ENCODE data around the gene GABBR2.

GABBR2 gene

GRCh38 chr9:98569491-98569890, 139.2 kb downstream of the GABBR2 start:
- no peak for DNase-seq (ENCODE audit: low spot score)

DNA sequence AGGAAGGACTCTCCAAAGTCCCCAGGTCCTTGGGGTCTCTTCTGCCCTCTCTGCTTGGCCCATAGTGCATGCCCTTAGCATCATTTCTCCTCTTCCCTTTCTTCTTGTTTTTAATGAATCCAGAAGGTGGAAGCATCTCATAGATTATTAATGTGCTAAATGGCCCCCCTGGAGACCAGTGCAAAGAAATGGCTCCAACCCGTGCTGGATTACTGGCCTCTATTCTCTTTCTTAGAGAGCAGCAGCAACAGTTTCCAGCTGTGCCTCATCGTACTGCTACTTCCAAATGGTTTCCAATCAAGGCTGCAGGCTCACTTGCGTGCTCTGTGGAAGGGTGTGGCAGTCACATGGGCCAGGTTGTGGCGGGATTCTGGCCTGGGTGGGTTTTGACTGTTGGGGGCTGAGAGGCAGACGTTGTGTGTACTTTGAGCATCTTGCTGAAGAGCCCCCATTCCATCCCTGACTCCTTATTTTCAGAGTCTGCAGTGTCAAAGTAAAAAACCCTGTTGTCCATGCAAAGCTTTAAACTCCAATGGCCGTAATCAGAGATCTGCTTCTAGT, 139.7 kb downstream of the GABBR2 start:
- DNase-seq (ENCODE audit: low spot score), result no peak

DNA sequence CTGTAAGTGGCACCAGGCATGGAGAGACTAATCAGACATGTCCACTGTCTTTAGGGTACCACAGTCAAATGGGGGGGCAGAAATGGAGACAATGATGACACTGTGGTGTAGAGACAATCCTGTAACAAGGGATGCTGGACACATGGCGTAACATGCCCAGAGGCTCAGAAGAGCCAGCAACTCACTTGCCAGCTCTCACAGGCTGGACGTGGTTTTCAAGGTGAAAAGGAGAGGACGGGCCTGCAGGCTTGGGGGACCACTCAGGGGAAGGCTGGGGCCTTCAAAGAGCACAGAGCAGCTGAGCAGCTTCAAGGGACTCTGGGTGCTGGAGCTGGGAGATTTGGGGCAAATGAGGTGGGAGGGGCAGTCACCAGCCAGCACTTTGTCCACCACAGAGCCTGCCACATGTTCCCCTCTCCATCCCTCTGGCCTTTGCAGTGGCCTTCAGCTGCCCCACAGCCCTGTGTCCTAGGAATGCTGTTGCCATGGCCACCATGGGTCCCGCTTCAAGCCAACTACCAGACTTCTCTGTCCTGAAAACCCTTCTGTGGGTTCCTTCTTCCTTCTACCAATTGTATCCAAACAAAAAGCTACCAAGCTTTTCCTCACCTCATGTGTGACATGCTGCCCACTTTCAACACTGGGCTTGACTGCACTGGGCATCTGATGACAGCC, 140.4 kb downstream of the GABBR2 start:
- DNase-seq (ENCODE audit: low spot score), result no peak

DNA sequence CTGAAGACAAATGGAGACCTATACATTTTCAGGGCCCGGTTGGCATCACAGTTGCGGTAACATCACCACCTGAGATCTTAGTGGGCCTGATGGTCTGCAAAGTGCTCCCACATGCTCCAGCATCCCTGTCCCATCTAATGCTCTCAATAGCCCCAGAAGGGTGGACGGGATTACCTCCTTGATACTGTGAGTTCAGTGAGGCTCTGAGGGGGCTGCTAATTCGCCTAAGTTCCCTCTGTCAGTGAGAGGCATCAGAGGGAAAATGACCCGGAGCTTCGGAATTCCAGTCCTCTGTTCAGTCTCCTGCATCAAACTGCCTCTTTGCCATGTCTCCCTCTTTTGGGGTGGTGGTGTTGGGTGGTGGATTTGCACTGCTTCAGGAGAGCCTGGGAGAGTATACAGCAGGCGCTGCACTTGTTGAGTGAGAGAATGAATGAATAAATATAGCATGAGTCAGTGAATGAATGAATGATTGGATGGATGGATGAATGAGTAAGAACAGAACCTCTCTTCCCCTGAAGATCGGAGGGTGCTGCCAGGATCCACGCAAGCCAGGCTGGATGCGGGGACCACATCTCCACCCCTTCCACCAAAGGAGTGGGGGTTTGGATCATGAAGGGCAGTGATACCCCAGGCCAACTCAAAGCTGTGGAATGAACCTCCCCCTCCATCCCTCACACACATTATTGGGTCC, 141.0 kb downstream of the GABBR2 start:
- DNase-seq (ENCODE audit: low spot score), result no peak

DNA sequence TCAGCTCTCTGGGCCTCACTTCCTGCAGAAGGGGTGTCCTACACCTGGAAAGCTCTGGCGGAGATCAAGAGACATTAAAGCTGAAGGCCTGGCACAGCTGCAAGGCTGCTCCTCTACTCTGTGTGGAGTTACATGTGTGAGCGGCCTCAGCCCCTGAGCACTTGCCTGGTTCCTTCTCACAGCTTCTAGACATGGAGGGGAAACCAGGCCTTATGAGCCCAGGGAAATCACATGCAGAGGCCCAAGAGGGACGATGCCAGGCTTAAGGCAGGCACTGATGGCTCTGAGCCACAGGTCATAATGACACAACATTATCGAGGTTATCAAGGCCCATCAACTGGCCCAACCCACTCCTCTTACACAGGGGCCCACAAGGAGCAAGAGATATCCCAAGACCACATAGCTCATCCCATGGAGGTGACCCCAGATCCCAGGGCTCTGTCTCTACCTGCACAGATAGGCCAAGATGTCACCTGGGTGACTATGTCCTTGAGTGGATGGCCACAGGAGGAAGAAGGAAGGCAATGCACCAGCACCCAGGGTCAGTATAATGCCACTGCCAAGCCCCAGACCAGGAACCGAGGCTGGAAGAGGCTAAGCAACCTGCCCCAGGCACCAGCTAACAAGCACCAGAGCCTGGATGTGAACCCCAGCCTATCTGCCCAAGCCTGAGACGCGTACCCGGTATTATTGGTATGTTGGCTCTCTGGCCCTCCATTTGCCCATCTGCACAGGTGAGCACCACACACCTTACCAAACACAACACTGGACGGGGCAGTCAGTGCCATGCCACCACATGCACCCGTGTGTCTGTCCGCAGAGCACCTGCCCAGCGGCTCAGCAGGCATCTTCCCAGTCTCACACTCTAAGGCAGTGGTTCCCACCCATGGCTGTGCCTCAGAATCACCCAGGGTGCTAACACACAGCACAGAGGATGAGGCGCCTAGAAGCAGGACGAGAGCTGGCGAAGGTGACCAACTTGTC, 143.3 kb downstream of the GABBR2 start:
- DNase-seq (ENCODE audit: low spot score), result no peak

- DNase-seq (ENCODE audit: low spot score), result no peak
These were observed 144.0 kb downstream of the GABBR2 start for GRCh38 chr9:98564714-98565113.

DNA sequence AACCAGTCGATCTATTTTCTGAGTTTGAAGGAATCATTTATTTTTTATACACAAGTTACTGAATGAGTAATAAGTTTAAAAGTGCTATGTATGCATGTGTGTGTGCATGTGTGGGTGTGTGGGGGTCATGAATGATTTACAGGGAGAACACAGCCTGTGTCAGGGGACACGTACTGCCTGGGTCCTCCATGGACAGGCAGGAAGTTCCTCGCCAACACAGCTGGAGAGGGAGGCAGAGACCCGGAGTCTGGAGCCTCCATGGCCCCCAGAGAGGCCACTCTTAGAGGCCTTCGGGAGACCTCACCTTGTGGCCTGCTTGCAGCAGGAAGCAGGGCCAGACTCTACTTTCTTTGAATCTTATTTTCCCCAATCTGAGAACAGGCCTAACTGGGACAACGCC, 144.7 kb downstream of the GABBR2 start:
- no peak for DNase-seq (ENCODE audit: low spot score)

GRCh38 chr9:98563212-98563907, 145.4 kb downstream of the GABBR2 start:
- DNase-seq (ENCODE audit: low spot score), result no peak

DNA sequence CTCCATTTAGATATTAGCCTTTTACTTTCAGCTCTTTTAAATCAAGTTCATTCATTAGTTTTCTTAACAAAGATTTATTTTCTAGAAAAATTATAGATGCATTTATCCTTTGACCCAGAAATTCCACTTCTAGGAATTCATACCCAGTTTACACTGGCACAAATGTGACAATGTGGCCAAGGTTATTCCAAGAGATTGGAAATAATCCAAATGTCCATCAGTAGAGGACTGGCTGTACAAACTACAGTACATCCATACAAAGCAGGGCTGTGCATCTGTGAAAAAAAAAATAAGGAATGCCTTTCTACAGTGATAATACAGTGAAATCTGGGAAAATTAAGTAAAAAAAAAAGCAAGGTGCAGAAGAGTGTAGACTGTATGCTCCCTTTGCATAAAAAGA, 149.2 kb downstream of the GABBR2 start:
- DNase-seq (ENCODE audit: low spot score), result no peak

- no peak for DNase-seq (ENCODE audit: low spot score)
These were observed 150.2 kb downstream of the GABBR2 start for GRCh38 chr9:98558575-98558974.

DNA sequence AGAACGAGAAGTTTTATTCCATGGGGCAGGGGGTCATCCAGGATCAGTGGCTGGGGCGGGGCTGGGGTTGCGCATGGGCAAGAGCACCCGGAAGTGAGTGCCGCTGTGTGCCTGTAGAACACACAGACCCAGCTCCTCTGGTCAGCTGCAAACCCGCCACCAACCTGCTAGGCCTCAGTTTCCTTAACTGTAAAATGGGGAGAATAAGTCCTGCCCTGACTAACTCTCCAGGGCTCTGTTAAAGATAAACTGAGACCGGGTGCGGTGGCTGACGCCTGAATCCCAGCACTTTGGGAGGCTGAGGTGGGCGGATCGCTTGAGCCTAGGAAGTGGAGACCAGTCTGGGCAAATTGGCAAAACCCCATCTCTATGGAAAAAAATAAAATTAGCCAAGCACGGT, 152.2 kb downstream of the GABBR2 start:
- no peak for DNase-seq (ENCODE audit: low spot score)

GRCh38 chr9:98555651-98556465, 152.9 kb downstream of the GABBR2 start:
- no peak for DNase-seq (ENCODE audit: low spot score)

DNA sequence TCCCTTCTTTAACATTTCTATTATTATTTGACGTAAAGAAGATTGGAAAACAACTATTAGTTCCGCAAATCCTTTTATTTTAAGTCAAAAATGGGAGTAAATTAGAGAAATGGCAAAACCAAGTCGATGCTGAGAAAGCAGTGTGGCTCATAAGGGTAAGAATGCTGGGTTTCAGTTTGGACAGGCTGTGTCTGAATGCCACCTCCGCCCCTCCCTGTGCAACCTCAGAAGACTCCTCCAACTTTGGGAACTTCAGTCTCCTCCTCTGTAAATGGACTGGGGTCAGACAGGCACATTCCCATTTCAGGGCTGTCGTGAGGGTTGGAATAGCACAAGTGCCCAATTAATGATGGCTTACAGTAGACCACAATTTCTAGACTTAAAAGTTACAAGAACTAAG, 154.0 kb downstream of the GABBR2 start:
- no peak for DNase-seq (ENCODE audit: low spot score)

- no peak for DNase-seq (ENCODE audit: low spot score)
These were observed 156.4 kb downstream of the GABBR2 start for GRCh38 chr9:98552331-98552730.

GRCh38 chr9:98551511-98552286, 157.0 kb downstream of the GABBR2 start:
- no peak for DNase-seq (ENCODE audit: low spot score)

GRCh38 chr9:98550206-98550820, 158.4 kb downstream of the GABBR2 start:
- DNase-seq (ENCODE audit: low spot score), result no peak

DNA sequence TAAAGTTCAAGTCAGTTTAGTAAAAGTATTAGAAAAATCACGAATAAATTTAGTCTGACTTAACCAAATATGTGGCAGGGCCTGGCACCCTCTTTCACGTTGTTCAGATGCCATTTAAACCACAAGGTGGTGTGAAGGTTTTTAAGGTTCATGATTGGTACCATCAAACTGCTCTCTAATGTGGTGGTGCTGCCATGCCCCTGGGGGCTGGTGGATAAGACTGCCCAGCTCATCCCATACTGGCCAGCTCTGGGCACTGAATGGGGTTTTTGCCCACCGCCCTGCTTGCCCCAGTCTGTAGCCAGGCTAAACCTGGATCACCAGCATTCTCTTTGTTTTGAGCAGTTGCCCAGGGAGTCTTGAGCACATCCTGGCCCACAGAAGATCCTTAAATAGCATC, 159.3 kb downstream of the GABBR2 start:
- DNase-seq (ENCODE audit: low spot score), result no peak

GRCh38 chr9:98547606-98548005, 161.1 kb downstream of the GABBR2 start:
- no peak for DNase-seq (ENCODE audit: low spot score)

DNA sequence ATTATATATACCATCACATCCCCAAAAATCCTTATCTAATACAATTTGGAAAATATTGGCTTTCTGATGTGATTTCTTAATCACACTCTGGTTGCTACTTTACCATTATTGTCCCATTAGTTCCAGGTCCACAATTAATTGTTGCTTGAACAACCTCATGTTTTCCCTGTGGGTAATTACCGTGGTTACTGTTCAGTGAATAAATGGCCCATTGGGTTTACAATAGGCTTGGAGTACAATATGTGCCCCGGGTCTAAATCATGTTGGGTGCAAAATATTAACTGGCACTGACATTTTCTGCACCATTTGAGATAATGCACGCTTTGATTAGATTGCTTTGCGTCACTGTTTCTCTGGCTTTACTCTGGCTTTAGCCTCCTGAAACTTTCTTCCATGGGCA, 163.7 kb downstream of the GABBR2 start:
- DNase-seq (ENCODE audit: low spot score), result no peak
